NT2/D1 (cell line): ENCODE data around the gene ZBTB46.

Experiments used
- SUZ12 ChIP-seq: IDR thresholded peaks from 2 replicates; pipeline ENCODE4 v1.6.1; 2011; ENCODE audit not compliant: insufficient read length, insufficient read depth; ENCODE audit errors: extremely low read depth
- YY1 ChIP-seq: IDR thresholded peaks from 2 replicates; pipeline ENCODE4 v1.6.1; 2011; ENCODE audit not compliant: insufficient read length, insufficient read depth
- ZNF274 ChIP-seq: IDR thresholded peaks from 2 replicates; pipeline ENCODE4 v1.6.1; 2011; ENCODE audit warnings: mild to moderate bottlenecking, low read depth, low read length

DNA sequence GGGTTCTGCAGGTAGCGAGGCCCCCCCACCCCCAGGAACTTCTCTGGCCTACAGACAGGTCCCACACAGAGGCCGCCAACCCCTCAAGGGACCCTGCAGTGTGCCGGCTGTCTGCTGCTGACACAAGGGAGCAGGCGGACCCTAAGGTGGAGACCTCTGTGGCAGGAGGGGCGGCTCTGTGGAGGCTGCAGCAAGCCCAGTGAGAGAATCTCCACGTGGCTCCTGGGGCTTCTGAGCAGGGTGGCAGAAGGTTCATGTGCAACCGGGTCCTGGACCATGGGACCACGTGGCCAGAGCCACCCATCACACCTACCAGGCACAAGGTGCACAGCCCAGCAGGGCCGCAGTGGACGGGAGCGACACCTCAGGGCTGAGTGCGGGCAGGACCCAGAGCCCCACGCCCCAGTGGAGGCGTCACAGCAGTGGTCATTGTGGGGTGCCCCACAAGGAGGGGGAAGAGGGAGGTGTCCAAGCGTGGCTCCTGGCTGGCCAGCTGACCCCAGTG, 127.5 kb downstream of the ZBTB46 start:
- TF ChIP-seq ZNF274: no peak
- no peak for TF ChIP-seq YY1
- no peak for TF ChIP-seq SUZ12
